ENCODE measurements around the gene NAALADL2. TPM values are rescaled to one million over a fixed set of nuclear protein-coding genes. Genes with fewer than 3 reads are reported as not detected.

The NAALADL2 gene
- total and polyA plus RNA-seq, 2 of the 8 experiments (the other 6 are each of a cell fraction or from before 2014, with no cell fraction given), result 0.12 to 0.22 TPM

- Histone ChIP-seq H3K4me3 (ENCODE audit: extremely low read depth in 1 of 4, insufficient read depth in 2 of 4, low read depth in 3 of 4, low read length in 4 of 4) (no peak overlapping the region), H2BK5ac (ENCODE audit: low read depth, low read length) (no peak overlapping the region), H2AK5ac (ENCODE audit: low read depth, low read length) (no peak overlapping the region), H2AFZ (ENCODE audit: low read length) (no peak overlapping the region), H3K4me1 (replicated peaks in 1 of 4; ENCODE audit: control insufficient read depth in 3 of 4, insufficient read depth in 4 of 4, low read length in 3 of 4) (peaks cover 0 to 3% (median 1%) of the 10 kb centered on the region in 4 experiments; a peak in 3 of 7 replicates), H3K9ac (replicated peaks in 1 of 4; ENCODE audit: extremely low read depth in 1 of 4, low read depth in 3 of 4, low read length in 3 of 4) (no peak overlapping the region), H3K27me3 (replicated peaks in 1 of 4; ENCODE audit: control insufficient read depth in 3 of 4, extremely low read depth in 1 of 4, insufficient read depth in 3 of 4, low read length in 3 of 4) (no peaks in the 10 kb centered on the region; a peak in 1 of 7 replicates), H2BK15ac (ENCODE audit: low read length) (no peak overlapping the region), H4K5ac (ENCODE audit: insufficient read length, low read depth, low read length) (no peak overlapping the region), H3K23me2 (ENCODE audit: low read depth, low read length) (no peaks in the 10 kb centered on the region), H2BK20ac (ENCODE audit: low read length) (no peak overlapping the region), H3K27ac (ENCODE audit: low read depth, low read length) (no peak overlapping the region), H4K20me1 (replicated peaks in 1 of 2; ENCODE audit: control insufficient read depth in 1 of 2, insufficient read depth in 2 of 2, low read length in 2 of 2) (no peaks in the 10 kb centered on the region), H3K79me1 (ENCODE audit: low read depth, low read length) (no peaks in the 10 kb centered on the region), H3K4me2 (ENCODE audit: insufficient read depth in 1 of 2, low read depth in 2 of 2, low read length in 2 of 2) (no peak overlapping the region), H3K23ac (ENCODE audit: insufficient read length) (no peak overlapping the region), H3K9me3 (ENCODE audit: insufficient read depth in 2 of 2, low read depth in 1 of 2, low read length in 1 of 2) (no peaks in the 10 kb centered on the region), H2BK120ac (replicated peaks; ENCODE audit: low read depth, low read length) (no peak overlapping the region), H4K91ac (replicated peaks; ENCODE audit: insufficient read length, low read length) (no peak overlapping the region), H3K56ac (replicated peaks; ENCODE audit: insufficient read length, low read depth, low read length) (no peak overlapping the region), H3K4ac (replicated peaks; ENCODE audit: insufficient read length, low read depth, low read length) (no peak overlapping the region), H4K8ac (ENCODE audit: extremely low read depth, insufficient read depth, low read length) (no peak overlapping the region), H3K79me2 (ENCODE audit: control insufficient read depth in 1 of 2, insufficient read depth in 2 of 2, low read length in 2 of 2) (no peaks in the 10 kb centered on the region), H3K36me3 (ENCODE audit: control insufficient read depth in 2 of 4, insufficient read depth in 4 of 4, low read length in 3 of 4) (no peaks in the 10 kb centered on the region), H3K18ac (ENCODE audit: extremely low read depth, low read length) (no peak overlapping the region), H2BK12ac (ENCODE audit: low read depth, low read length) (no peak overlapping the region), H3K14ac (ENCODE audit: insufficient read length) (no peak overlapping the region)
- CTCF ChIA-PET (ENCODE audit: partially characterized antibody), result interaction anchor here (1.0 to 2.1 kb wide), 3 partner anchors 8 to 258 kb away, joined by 3 to 10 read pairs (median 3); no protein-coding TSS in a partner anchor
- POLR2A ChIA-PET (ENCODE audit: partially characterized antibody), result no interaction called here
- TF ChIP-seq ZNF274 (IDR thresholded peaks at IDR 0.05; ENCODE audit: borderline replicate concordance, extremely low read depth, low read length), result no peak
- DNase-seq (ENCODE audit: low read depth in 1 of 2, low spot score in 2 of 2), result no peak
- no peak for FAIRE-seq
Measured at GRCh38 chr3:174863488-174863887, 4.4 kb downstream of the NAALADL2 start.
